ENCODE results near the gene MAST2.

DNA sequence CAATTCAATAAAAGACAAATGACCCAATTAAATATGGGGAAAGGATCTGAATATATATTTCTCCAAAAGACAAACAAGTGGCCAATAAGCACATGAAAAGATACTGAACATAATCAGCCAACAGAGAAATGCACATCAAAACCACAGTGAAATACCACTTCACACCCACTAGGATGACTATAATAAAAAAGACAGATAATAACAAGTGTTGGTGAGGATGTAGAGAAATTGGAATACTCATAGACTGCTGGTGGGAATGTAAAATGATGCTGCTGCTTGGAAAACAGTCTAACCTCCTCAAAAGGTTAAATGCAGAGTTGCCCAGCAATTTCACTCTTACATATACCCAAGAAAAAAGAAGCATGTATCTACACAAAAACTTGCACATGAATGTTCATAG is 280.2 kb downstream of the MAST2 start:
- TF ChIP-seq, protein P1, sequence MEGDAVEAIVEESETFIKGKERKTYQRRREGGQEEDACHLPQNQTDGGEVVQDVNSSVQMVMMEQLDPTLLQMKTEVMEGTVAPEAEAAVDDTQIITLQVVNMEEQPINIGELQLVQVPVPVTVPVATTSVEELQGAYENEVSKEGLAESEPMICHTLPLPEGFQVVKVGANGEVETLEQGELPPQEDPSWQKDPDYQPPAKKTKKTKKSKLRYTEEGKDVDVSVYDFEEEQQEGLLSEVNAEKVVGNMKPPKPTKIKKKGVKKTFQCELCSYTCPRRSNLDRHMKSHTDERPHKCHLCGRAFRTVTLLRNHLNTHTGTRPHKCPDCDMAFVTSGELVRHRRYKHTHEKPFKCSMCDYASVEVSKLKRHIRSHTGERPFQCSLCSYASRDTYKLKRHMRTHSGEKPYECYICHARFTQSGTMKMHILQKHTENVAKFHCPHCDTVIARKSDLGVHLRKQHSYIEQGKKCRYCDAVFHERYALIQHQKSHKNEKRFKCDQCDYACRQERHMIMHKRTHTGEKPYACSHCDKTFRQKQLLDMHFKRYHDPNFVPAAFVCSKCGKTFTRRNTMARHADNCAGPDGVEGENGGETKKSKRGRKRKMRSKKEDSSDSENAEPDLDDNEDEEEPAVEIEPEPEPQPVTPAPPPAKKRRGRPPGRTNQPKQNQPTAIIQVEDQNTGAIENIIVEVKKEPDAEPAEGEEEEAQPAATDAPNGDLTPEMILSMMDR (IDR thresholded peaks at IDR 0.05; ENCODE audit: low read length), result no peak
- TF ChIP-seq EZH2 (optimal IDR thresholded peaks at IDR 0.05; ENCODE audit: low read depth, low read length), result no peak
- no peak for TF ChIP-seq EZH2phosphoT487 (IDR thresholded peaks at IDR 0.05; ENCODE audit: low read length)
